Sigmoid colon (tissue), 4 donors: ENCODE results near the gene FATE1.

Experiments
- EP300 ChIP-seq, 4 donors: sonication (generic); formaldehyde crosslinking; IDR thresholded peaks; one replicate each; pipeline ENCODE4 v1.6.1; 2017; ENCODE audit warnings: antibody characterized with exemption in 4 of 4
- POLR2A ChIP-seq, 2 donors: fragments of 450-650 bp; IDR thresholded peaks; one replicate each; pipeline ENCODE4 v1.6.1; 2016; ENCODE audit warnings: antibody characterized with exemption in 2 of 2, mild to moderate bottlenecking in 2 of 2, moderate library complexity in 2 of 2
- TF ChIP-seq, protein P1 (sequence below), 4 experiments: fragments of 450-650 bp in 3 of 4; fragments of 200-600 bp in 1 of 4; IDR thresholded peaks; one replicate each; pipeline ENCODE4 v1.5.1; 2016 to 2019; ENCODE audit warnings: antibody characterized with exemption in 4 of 4, mild to moderate bottlenecking in 3 of 4, moderate library complexity in 2 of 4

DNA sequence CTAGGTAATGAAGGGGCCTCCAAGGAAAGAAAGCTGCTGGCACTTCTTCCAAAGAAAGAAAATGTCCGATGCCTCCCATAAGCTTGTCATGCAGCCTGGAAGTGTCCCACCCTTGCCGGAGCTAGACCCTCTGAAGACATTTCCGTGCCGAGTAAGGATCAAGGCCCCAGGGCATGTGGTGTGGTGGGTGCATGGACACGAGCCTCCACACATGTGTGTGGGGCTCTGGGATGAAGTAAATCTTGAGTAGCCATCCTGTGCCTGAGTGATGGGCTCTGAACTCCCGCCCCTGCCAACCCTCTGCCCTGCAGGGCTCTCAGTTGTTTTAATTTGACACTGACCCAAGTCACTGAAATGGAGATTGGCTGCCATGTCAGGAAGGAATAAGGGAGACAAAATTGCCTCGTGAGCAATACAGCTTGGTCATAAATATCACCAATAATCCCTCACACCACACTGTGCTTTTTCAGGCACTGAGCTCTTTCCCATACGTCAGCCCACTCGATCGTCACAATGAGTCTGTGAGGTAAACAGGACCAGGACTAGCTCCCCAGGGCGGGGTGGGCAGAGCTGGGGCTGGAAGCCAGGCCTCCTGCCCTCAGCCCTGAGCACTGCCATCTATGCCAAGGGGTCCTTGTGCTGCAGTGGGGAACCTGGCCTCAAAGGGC is 43.3 kb downstream of the FATE1 start:
- no peak for TF ChIP-seq POLR2A (IDR thresholded peaks at IDR 0.05)
- TF ChIP-seq, protein P1, sequence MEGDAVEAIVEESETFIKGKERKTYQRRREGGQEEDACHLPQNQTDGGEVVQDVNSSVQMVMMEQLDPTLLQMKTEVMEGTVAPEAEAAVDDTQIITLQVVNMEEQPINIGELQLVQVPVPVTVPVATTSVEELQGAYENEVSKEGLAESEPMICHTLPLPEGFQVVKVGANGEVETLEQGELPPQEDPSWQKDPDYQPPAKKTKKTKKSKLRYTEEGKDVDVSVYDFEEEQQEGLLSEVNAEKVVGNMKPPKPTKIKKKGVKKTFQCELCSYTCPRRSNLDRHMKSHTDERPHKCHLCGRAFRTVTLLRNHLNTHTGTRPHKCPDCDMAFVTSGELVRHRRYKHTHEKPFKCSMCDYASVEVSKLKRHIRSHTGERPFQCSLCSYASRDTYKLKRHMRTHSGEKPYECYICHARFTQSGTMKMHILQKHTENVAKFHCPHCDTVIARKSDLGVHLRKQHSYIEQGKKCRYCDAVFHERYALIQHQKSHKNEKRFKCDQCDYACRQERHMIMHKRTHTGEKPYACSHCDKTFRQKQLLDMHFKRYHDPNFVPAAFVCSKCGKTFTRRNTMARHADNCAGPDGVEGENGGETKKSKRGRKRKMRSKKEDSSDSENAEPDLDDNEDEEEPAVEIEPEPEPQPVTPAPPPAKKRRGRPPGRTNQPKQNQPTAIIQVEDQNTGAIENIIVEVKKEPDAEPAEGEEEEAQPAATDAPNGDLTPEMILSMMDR (IDR thresholded peaks at IDR 0.05): no peak
- TF ChIP-seq EP300 (IDR thresholded peaks at IDR 0.05): no peak
